Sigmoid colon (tissue), 7 donors: ENCODE data around the gene RTKN. TPM values are rescaled to one million over a fixed set of nuclear protein-coding genes. Genes with fewer than 3 reads are reported as not detected.
A peak's percentile ranks its signal among the peaks of the same experiment; 100 is the strongest.

Source experiments
- DNase-seq: peaks from one replicate; pipeline ENCODE4 v3.0.0-alpha.2; 2019
- H3K27ac ChIP-seq, 4 donors: fragments of 200-600 bp; sonication (generic); one replicate each; pipeline ENCODE4 v1.5.1; 2016 to 2019; ENCODE audit warnings: mild to moderate bottlenecking in 1 of 4
- H3K27me3 ChIP-seq, 3 donors: fragments of 200-600 bp; sonication (generic); one replicate each; pipeline ENCODE4 v1.5.1; 2019; ENCODE audit warnings: mild to moderate bottlenecking in 1 of 3
- H3K36me3 ChIP-seq, 4 donors: fragments of 200-600 bp; sonication (generic); one replicate each; pipeline ENCODE4 v1.5.1; 2016 to 2019
- H3K4me1 ChIP-seq, 4 donors: fragments of 200-600 bp; sonication (generic); one replicate each; pipeline ENCODE4 v1.5.1; 2017 to 2019
- H3K4me3 ChIP-seq, 4 donors: fragments of 200-600 bp; sonication (generic); one replicate each; pipeline ENCODE4 v1.5.1; 2017 to 2019; ENCODE audit warnings: mild to moderate bottlenecking in 2 of 4, moderate library complexity in 1 of 4
- H3K9me3 ChIP-seq, 4 donors: fragments of 200-600 bp in 3 of 4; sonication (generic) in 3 of 4; one replicate each; pipeline versions ENCODE4 v1.5.1 to v1.6.1; 2013 to 2019
- EP300 ChIP-seq, 4 donors: sonication (generic); formaldehyde crosslinking; IDR thresholded peaks; one replicate each; pipeline ENCODE4 v1.6.1; 2017; ENCODE audit warnings: antibody characterized with exemption in 4 of 4
- POLR2A ChIP-seq, 2 donors: fragments of 450-650 bp; IDR thresholded peaks; one replicate each; pipeline ENCODE4 v1.6.1; 2016; ENCODE audit warnings: antibody characterized with exemption in 2 of 2, mild to moderate bottlenecking in 2 of 2, moderate library complexity in 2 of 2
- POLR2AphosphoS5 ChIP-seq, 4 donors: sonication (generic); formaldehyde crosslinking; IDR thresholded peaks; one replicate each; pipeline ENCODE4 v1.6.1; 2017; ENCODE audit warnings: antibody characterized with exemption in 4 of 4
- WGBS, 2 donors: extraction: QIAGEN DNeasy Blood & Tissue Kit; methylation state at CpG; one replicate each; pipeline ENCODE4 v1.1.7; 2013; 5-methylcytosine and 5-hydroxymethylcytosine counted together
- intact Hi-C: fragments of 100-400 bp; cut with DNase I; formaldehyde crosslinking; loops from one replicate; pipeline ENCODE4 v1.15.1; 2023
- polyA plus RNA-seq, 3 donors: library from polyadenylated mRNA; stranded (reverse); fragments of 200-250 nt; gene quantifications; one replicate each; pipeline ENCODE4 v1.2.3, GENCODE V29; 2013
- total RNA-seq, 4 donors: library from RNA; depleted of rRNA; stranded (reverse); fragments of >200 nt; gene quantifications; one replicate each; pipeline ENCODE4 v1.1.0, GENCODE V29; 2016
- TF ChIP-seq, protein P1 (sequence below), 4 experiments: fragments of 450-650 bp in 3 of 4; fragments of 200-600 bp in 1 of 4; IDR thresholded peaks; one replicate each; pipeline ENCODE4 v1.5.1; 2016 to 2019; ENCODE audit warnings: antibody characterized with exemption in 4 of 4, mild to moderate bottlenecking in 3 of 4, moderate library complexity in 2 of 4
- donor health status: healthy with polysubstance abuse.
- donor health status: Bipolar disorder and iron deficiency.
- donor health status: healthy.

RTKN gene
- total and polyA plus RNA-seq, 7 donors = 13.5 to 44.6 (median 16.2) TPM

DNA sequence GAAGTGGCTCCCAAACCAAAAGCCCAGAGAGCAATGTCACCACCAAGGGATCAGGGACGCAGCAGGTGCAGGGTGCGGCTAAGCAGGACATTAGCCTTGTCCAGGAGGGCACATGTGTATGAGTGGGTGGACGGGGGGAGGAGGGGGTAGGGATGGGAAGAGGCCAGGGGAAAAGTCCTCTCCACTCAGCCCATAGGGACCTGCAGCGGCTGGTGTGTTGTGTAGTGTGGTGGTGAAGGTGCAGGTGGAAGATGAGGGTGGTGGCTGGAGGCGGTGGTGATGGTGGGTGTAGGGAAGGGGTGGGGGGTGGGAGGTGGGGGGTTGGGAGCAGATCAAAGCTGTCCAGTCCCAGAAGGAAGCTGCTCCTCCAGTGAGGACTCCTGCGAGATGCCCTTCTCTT lies 24.0 kb downstream of the RTKN start:
- intact Hi-C loops = no loop called here
- H3K27me3 ChIP-seq = no peaks in the 10 kb centered on the region
- H3K36me3 ChIP-seq = no peaks in the 10 kb centered on the region
- TF ChIP-seq POLR2AphosphoS5 (IDR thresholded peaks at IDR 0.05) = no peak
- TF ChIP-seq EP300 (IDR thresholded peaks at IDR 0.05) = no peak
- TF ChIP-seq, protein P1, sequence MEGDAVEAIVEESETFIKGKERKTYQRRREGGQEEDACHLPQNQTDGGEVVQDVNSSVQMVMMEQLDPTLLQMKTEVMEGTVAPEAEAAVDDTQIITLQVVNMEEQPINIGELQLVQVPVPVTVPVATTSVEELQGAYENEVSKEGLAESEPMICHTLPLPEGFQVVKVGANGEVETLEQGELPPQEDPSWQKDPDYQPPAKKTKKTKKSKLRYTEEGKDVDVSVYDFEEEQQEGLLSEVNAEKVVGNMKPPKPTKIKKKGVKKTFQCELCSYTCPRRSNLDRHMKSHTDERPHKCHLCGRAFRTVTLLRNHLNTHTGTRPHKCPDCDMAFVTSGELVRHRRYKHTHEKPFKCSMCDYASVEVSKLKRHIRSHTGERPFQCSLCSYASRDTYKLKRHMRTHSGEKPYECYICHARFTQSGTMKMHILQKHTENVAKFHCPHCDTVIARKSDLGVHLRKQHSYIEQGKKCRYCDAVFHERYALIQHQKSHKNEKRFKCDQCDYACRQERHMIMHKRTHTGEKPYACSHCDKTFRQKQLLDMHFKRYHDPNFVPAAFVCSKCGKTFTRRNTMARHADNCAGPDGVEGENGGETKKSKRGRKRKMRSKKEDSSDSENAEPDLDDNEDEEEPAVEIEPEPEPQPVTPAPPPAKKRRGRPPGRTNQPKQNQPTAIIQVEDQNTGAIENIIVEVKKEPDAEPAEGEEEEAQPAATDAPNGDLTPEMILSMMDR (IDR thresholded peaks at IDR 0.05) = no peak
- no peak for TF ChIP-seq POLR2A (IDR thresholded peaks at IDR 0.05)
- 89 to 92% methylated on average over 6 of the region's 6 CpGs for WGBS, 2 donors
- no peak overlapping the region for H3K27ac ChIP-seq
- peaks cover 0 to 38% (median 29%) of the 10 kb centered on the region in 4 donors for H3K4me1 ChIP-seq
- H3K4me3 ChIP-seq = no peak overlapping the region
- no peaks in the 10 kb centered on the region for H3K9me3 ChIP-seq
- no peak for DNase-seq

DNA sequence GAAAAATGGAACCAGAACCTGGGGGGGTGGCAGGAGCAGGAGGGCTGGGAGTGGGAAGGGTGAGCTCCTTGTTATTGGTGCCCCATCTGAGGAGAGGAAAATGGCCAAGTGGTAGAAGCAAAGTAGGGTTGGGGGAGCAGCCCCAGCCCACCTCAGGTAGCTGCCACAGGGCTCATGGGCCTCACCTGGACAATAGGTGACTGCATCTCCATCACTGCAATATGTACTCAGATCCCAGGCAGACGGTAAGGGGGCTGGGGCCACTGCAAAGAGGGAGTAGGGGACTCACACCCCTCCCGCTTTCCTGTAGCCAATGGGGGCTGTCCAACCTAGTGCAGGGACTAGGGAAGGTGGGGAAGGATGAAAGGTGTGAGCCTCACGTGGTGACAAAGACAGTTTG lies 24.5 kb downstream of the RTKN start:
- no peak for DNase-seq
- Histone ChIP-seq H3K4me3 (no peak overlapping the region), H3K27me3 (no peaks in the 10 kb centered on the region), H3K9me3 (no peaks in the 10 kb centered on the region), H3K27ac (no peak overlapping the region), H3K36me3 (no peaks in the 10 kb centered on the region), H3K4me1 (peaks cover 0 to 34% (median 27%) of the 10 kb centered on the region in 4 donors)
- TF ChIP-seq, protein P1 (IDR thresholded peaks at IDR 0.05) = no peak
- TF ChIP-seq EP300 (IDR thresholded peaks at IDR 0.05) (no peak), POLR2A (IDR thresholded peaks at IDR 0.05) (no peak), POLR2AphosphoS5 (IDR thresholded peaks at IDR 0.05) (no peak)
- 82% methylated on average over 3 of the region's 3 CpGs for WGBS, 2 donors
- intact Hi-C loops = no loop called here

DNA sequence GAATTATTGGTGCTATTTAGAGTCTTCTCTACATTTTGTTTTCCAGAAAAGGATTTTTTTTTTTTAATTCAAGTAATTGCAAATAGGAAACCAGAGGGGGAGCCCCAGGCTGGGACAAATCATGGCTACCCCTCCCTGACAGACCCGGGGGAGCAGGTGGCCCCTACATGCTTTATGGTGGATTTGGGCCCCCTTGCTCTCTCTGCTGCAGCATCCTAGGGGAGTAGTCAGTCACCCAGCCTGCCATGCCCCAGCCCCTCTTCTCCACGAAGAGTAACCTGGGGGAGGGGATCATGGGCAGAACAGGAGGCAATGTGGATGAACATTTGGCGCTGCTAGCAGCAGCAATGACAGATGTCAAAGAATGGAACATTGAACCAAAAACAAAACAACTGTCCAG lies 25.0 kb downstream of the RTKN start:
- intact Hi-C loops = no loop called here
- TF ChIP-seq POLR2AphosphoS5 (IDR thresholded peaks at IDR 0.05) (no peak), EP300 (IDR thresholded peaks at IDR 0.05) (no peak), POLR2A (IDR thresholded peaks at IDR 0.05) (no peak)
- TF ChIP-seq, protein P1 (IDR thresholded peaks at IDR 0.05) = no peak
- no peaks in the 10 kb centered on the region for H3K27me3 ChIP-seq
- WGBS, 2 donors = 62 to 67% methylated on average over 3 of the region's 3 CpGs
- H3K4me3 ChIP-seq = no peak overlapping the region
- H3K27ac ChIP-seq = no peak overlapping the region
- H3K9me3 ChIP-seq = no peaks in the 10 kb centered on the region
- DNase-seq = no peak
- H3K36me3 ChIP-seq = no peaks in the 10 kb centered on the region
- H3K4me1 ChIP-seq = peaks cover 0 to 30% (median 23%) of the 10 kb centered on the region in 4 donors

DNA sequence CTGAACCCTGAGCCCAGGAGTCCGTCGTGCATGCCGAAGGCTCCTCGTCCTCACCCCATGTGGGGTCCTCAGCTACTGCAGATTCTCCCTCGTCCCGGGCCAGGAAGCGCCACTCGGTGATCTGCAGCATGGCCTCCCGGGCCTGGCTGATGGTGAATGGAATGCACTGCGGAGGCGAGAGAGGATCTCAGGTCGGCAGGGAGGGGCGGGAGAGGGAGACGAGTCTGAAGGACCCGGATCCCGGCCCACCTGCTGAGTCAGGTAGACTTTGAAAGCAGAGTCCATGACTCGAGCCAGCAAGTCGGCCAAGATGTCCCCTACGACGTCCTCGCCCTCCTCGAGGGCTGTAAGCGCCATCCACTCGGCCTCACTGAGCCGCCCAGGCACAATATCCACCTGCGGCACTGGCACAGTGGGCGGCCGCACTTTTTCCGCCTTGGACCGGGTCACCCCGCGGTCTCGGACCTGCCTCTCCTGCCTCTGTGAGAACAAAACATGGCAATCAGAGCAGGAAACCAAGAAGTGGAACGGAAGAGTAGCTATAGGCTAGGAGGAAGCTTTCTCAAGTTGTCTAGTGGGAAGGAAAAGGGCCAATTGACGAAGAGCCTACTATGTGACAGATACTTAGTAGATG lies 25.9 kb downstream of the RTKN start:
- TF ChIP-seq, protein P1 (IDR thresholded peaks at IDR 0.05) = no peak
- TF ChIP-seq POLR2A (IDR thresholded peaks at IDR 0.05) (no peak), POLR2AphosphoS5 (IDR thresholded peaks at IDR 0.05) (no peak), EP300 (IDR thresholded peaks at IDR 0.05) (no peak)
- H3K27ac ChIP-seq = peak overlapping the region in 3 of 4 donors; percentile 43 to 73 (median 65)
- H3K4me1 ChIP-seq = peaks cover 0 to 25% (median 21%) of the 10 kb centered on the region in 4 donors
- H3K4me3 ChIP-seq = peak overlapping the region; percentile 44 to 72 (median 58)
- DNase-seq = no peak
- H3K27me3 ChIP-seq = no peaks in the 10 kb centered on the region
- intact Hi-C loops = no loop called here
- 66 to 73% methylated on average over 35 of the region's 35 CpGs for WGBS, 2 donors
- no peaks in the 10 kb centered on the region for H3K36me3 ChIP-seq
- no peaks in the 10 kb centered on the region for H3K9me3 ChIP-seq
